DOHH2 (cell line): Measurements from ENCODE around the gene QSOX2.

ENCODE experiments used
- H3F3A ChIP-seq: fragments of 200-600 bp; sonication (generic), shearing (Covaris generic); 2 replicates; pipeline ENCODE4 v1.6.0; 2016; ENCODE audit warnings: antibody characterized with exemption, mild to moderate bottlenecking; ENCODE audit not compliant: control insufficient read depth, insufficient read depth
- H3K27ac ChIP-seq: fragments of 200-600 bp; sonication (generic); 2 replicates; pipeline ENCODE4 v1.5.1; 2014; ENCODE audit warnings: low read depth, mild to moderate bottlenecking, low read length, moderate library complexity
- H3K27me3 ChIP-seq: fragments of 200-600 bp; sonication (generic); 2 replicates; pipeline ENCODE4 v1.6.1; 2014; ENCODE audit warnings: mild to moderate bottlenecking, low read length, mixed read lengths; ENCODE audit not compliant: control insufficient read depth
- H3K36me3 ChIP-seq: fragments of 200-600 bp; sonication (generic); 2 replicates; pipeline ENCODE4 v1.6.1; 2014; ENCODE audit warnings: mild to moderate bottlenecking, low read length, moderate library complexity, mixed read lengths; ENCODE audit not compliant: control insufficient read depth
- H3K4me1 ChIP-seq: fragments of 200-600 bp; sonication (generic); 2 replicates; pipeline ENCODE4 v1.6.1; 2014; ENCODE audit warnings: mild to moderate bottlenecking, low read length, mixed read lengths; ENCODE audit not compliant: control insufficient read depth
- H3K4me2 ChIP-seq: fragments of 200-600 bp; sonication (generic); 2 replicates; pipeline ENCODE4 v1.6.0; 2014; ENCODE audit warnings: mild to moderate bottlenecking, low read length, moderate library complexity
- H3K4me3 ChIP-seq: fragments of 200-600 bp; sonication (generic); 2 replicates; pipeline ENCODE4 v1.5.1; 2014; ENCODE audit warnings: mild to moderate bottlenecking, low read length, mixed read lengths
- H3K79me2 ChIP-seq: fragments of 200-600 bp; sonication (generic); 2 replicates; pipeline ENCODE4 v1.6.1; 2014; ENCODE audit warnings: mild to moderate bottlenecking, low read length, mixed read lengths; ENCODE audit not compliant: control insufficient read depth
- H3K9me2 ChIP-seq: fragments of 200-600 bp; sonication (generic); replicated peaks from 2 replicates; pipeline ENCODE4 v1.6.1; 2014; ENCODE audit warnings: mild to moderate bottlenecking, low read length, mixed read lengths; ENCODE audit not compliant: control insufficient read depth
- H3K9me3 ChIP-seq: fragments of 200-600 bp; sonication (generic); 2 replicates; pipeline ENCODE4 v1.6.1; 2014; ENCODE audit warnings: antibody characterized with exemption, low read length, mixed read lengths; ENCODE audit not compliant: control insufficient read depth, insufficient read depth
- H4K20me1 ChIP-seq: fragments of 200-600 bp; sonication (generic); 2 replicates; pipeline ENCODE4 v1.6.0; 2014; ENCODE audit warnings: low read depth, mild to moderate bottlenecking, antibody characterized with exemption, low read length, moderate library complexity; ENCODE audit not compliant: control insufficient read depth, insufficient read depth
- EZH2phosphoT487 ChIP-seq: fragments of 200-600 bp; sonication (generic); IDR thresholded peaks from 2 replicates; pipeline ENCODE4 v1.6.1; 2017; ENCODE audit warnings: borderline replicate concordance, mild to moderate bottlenecking, antibody characterized with exemption, low read length, moderate library complexity, mixed read lengths
- TF ChIP-seq, protein P1 (sequence below): fragments of 200-600 bp; sonication (generic); IDR thresholded peaks from one replicate; pipeline ENCODE4 v1.5.1; 2014; ENCODE audit warnings: antibody characterized with exemption, mild to moderate bottlenecking, low read depth, low read length; ENCODE audit not compliant: poor library complexity, severe bottlenecking

The QSOX2 gene

DNA sequence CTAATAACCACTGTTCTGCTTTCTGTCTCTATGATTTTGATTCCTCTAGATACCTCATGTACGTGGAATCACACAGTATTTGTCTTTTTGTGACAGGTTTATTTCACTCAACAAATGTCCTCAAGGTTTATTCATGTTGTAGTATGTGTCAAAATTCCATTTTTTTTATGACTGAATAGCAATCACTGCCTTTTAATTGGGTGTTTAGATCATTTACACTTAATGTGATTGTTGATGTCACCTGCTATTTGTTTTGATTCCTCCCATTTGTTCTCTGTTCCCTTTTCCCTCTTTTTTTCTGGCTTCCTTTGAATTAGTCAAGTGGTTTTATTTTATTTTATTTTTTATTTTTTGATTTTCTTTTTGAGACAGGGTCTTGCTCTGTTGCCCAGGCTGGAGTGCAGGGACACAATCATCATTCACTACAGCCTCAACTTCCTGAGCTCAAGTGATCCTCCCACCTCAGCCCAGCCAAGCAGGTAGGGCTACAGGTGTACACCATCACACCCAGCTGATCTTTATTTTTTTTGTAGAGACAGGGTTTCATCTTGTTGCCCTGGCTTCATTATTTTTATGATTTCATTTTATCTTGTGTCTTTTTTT lies 82.3 kb downstream of the QSOX2 start:
- Histone ChIP-seq H3K4me2 (no peak overlapping the region), H3K4me1 (no peaks in the 10 kb centered on the region), H3K9me3 (peaks cover 3% of the 10 kb centered on the region), H3K9me2 (no peaks in the 10 kb centered on the region), H3K27me3 (no peaks in the 10 kb centered on the region), H3K27ac (no peak overlapping the region), H3K79me2 (no peaks in the 10 kb centered on the region), H3K4me3 (no peak overlapping the region), H4K20me1 (no peaks in the 10 kb centered on the region), H3K36me3 (no peaks in the 10 kb centered on the region), H3F3A (no peaks in the 10 kb centered on the region)
- TF ChIP-seq, protein P1, sequence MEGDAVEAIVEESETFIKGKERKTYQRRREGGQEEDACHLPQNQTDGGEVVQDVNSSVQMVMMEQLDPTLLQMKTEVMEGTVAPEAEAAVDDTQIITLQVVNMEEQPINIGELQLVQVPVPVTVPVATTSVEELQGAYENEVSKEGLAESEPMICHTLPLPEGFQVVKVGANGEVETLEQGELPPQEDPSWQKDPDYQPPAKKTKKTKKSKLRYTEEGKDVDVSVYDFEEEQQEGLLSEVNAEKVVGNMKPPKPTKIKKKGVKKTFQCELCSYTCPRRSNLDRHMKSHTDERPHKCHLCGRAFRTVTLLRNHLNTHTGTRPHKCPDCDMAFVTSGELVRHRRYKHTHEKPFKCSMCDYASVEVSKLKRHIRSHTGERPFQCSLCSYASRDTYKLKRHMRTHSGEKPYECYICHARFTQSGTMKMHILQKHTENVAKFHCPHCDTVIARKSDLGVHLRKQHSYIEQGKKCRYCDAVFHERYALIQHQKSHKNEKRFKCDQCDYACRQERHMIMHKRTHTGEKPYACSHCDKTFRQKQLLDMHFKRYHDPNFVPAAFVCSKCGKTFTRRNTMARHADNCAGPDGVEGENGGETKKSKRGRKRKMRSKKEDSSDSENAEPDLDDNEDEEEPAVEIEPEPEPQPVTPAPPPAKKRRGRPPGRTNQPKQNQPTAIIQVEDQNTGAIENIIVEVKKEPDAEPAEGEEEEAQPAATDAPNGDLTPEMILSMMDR: no peak
- TF ChIP-seq EZH2phosphoT487: no peak

DNA sequence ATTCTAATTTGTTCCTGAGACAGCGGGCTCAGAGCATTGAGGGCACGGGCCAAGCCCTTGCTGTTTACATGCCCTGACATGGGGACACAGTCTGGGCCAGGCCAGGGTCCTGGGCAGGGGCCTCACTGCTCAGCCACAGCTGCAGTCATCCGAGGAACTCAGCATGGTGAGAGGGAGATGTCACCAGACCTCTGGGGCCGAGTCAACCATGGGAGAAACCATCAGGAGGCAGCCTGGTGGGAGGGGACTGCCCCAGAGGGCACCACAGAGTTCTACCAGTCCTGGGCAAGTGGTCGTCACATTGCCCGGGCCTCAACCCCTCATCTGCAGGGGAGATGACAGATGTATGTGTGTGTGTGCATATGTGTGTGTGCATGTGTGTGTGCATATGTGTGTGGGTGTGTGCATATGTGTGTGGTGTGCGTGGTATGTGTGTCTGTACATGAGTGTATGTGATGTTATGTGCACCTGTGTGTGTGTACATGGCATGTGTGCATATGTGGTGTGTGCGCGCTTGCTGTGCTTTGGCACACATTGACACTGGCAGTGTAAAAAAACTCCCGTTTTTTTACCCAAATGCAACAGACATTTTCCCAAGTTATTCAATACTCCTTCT lies 84.5 kb downstream of the QSOX2 start:
- TF ChIP-seq EZH2phosphoT487: no peak
- TF ChIP-seq, protein P1: no peak
- Histone ChIP-seq H3K27ac (no peak overlapping the region), H3F3A (no peaks in the 10 kb centered on the region), H3K27me3 (no peaks in the 10 kb centered on the region), H3K4me2 (no peak overlapping the region), H4K20me1 (no peaks in the 10 kb centered on the region), H3K4me1 (no peaks in the 10 kb centered on the region), H3K9me3 (peaks cover 3% of the 10 kb centered on the region), H3K4me3 (no peak overlapping the region), H3K9me2 (no peaks in the 10 kb centered on the region), H3K36me3 (no peaks in the 10 kb centered on the region), H3K79me2 (no peaks in the 10 kb centered on the region)

DNA sequence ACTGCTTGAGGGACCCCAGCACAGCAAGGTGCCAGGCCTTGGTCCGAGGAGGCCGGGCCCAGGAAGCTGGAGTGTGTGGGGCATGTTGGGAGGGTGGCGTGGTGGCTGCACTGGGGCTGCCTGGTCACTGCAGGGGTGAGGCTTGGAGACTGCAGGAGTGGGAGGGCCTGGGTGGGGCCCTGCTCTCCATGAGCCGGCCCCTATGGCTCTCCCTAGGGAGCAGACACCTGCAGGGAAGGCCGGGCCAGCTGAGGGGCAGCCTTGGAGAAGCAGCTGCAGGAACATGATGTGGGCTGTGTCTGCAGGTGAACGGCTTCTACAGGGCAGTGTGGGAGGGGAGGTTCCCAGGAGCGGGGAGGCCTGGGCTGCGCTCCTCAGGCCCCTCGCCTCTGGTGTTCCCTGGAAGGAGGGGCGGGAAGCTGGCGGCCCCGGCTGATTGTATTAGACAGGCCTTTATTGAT lies 85.2 kb downstream of the QSOX2 start:
- Histone ChIP-seq H3K79me2 (no peaks in the 10 kb centered on the region), H3K27me3 (no peaks in the 10 kb centered on the region), H3K4me3 (no peak overlapping the region), H3K36me3 (no peaks in the 10 kb centered on the region), H3K4me1 (no peaks in the 10 kb centered on the region), H3F3A (no peaks in the 10 kb centered on the region), H3K4me2 (no peak overlapping the region), H3K9me2 (no peaks in the 10 kb centered on the region), H3K27ac (no peak overlapping the region), H3K9me3 (peaks cover 3% of the 10 kb centered on the region), H4K20me1 (no peaks in the 10 kb centered on the region)
- TF ChIP-seq EZH2phosphoT487: no peak
- TF ChIP-seq, protein P1: no peak
